Measurements from ENCODE around the gene SNX24.

SNX24 gene

GRCh38 chr5:122982376-122982775, 137.0 kb downstream of the SNX24 start:
- no peak for ATAC-seq (ENCODE audit: insufficient read depth, low read depth)
- Histone ChIP-seq H3K9me3 (ENCODE audit: insufficient read depth, low read length, severe bottlenecking) (no peaks in the 10 kb centered on the region), H3K27me3 (ENCODE audit: insufficient read depth, low read length, poor library complexity) (no peaks in the 10 kb centered on the region), H3K36me3 (ENCODE audit: insufficient read depth, low read length) (no peaks in the 10 kb centered on the region), H3K4me3 (ENCODE audit: low read depth in 1 of 2, low read length in 2 of 2) (no peak overlapping the region), H3K79me2 (ENCODE audit: insufficient read depth, low read length) (no peaks in the 10 kb centered on the region), H3K4me1 (ENCODE audit: insufficient read depth, low read length) (no peaks in the 10 kb centered on the region), H3K4me2 (ENCODE audit: insufficient read depth, low read length) (no peak overlapping the region), H3K27ac (ENCODE audit: low read length) (no peak overlapping the region), H3K9ac (ENCODE audit: low read depth, low read length) (no peak overlapping the region), H2AFZ (ENCODE audit: low read depth, low read length) (no peak overlapping the region), H4K20me1 (ENCODE audit: insufficient read depth, low read length) (no peaks in the 10 kb centered on the region)
- DNase-seq, result no peak
- TF ChIP-seq CTCF (IDR thresholded peaks at IDR 0.05; ENCODE audit: borderline replicate concordance, extremely low read depth, low read length, poor library complexity, severe bottlenecking) (no peak), EZH2 (IDR thresholded peaks at IDR 0.05; ENCODE audit: borderline replicate concordance, low read depth, low read length, severe bottlenecking) (no peak)

- Histone ChIP-seq H3K4me2 (ENCODE audit: insufficient read depth, low read length) (no peak overlapping the region), H3K27me3 (ENCODE audit: insufficient read depth, low read length, poor library complexity) (no peaks in the 10 kb centered on the region), H3K9me3 (ENCODE audit: insufficient read depth, low read length, severe bottlenecking) (no peaks in the 10 kb centered on the region), H3K79me2 (ENCODE audit: insufficient read depth, low read length) (no peaks in the 10 kb centered on the region), H3K4me1 (ENCODE audit: insufficient read depth, low read length) (no peaks in the 10 kb centered on the region), H4K20me1 (ENCODE audit: insufficient read depth, low read length) (no peaks in the 10 kb centered on the region), H3K9ac (ENCODE audit: low read depth, low read length) (no peak overlapping the region), H3K36me3 (ENCODE audit: insufficient read depth, low read length) (no peaks in the 10 kb centered on the region), H2AFZ (ENCODE audit: low read depth, low read length) (no peak overlapping the region), H3K4me3 (ENCODE audit: low read depth in 1 of 2, low read length in 2 of 2) (no peak overlapping the region), H3K27ac (ENCODE audit: low read length) (no peak overlapping the region)
- no peak for ATAC-seq (ENCODE audit: insufficient read depth, low read depth)
- TF ChIP-seq CTCF (IDR thresholded peaks at IDR 0.05; ENCODE audit: borderline replicate concordance, extremely low read depth, low read length, poor library complexity, severe bottlenecking) (no peak), EZH2 (IDR thresholded peaks at IDR 0.05; ENCODE audit: borderline replicate concordance, low read depth, low read length, severe bottlenecking) (no peak)
- DNase-seq, result no peak
Measured at GRCh38 chr5:122984425-122984824, 139.0 kb downstream of the SNX24 start.

- no peaks in the 10 kb centered on the region for H3K9me3 ChIP-seq (ENCODE audit: insufficient read depth, low read length, severe bottlenecking)
- H3K4me2 ChIP-seq (ENCODE audit: insufficient read depth, low read length), result no peak overlapping the region
- no peaks in the 10 kb centered on the region for H4K20me1 ChIP-seq (ENCODE audit: insufficient read depth, low read length)
- H3K9ac ChIP-seq (ENCODE audit: low read depth, low read length), result no peak overlapping the region
- DNase-seq (no peak), ATAC-seq (ENCODE audit: insufficient read depth, low read depth) (no peak)
- H3K4me1 ChIP-seq (ENCODE audit: insufficient read depth, low read length), result no peaks in the 10 kb centered on the region
- no peak overlapping the region for H2AFZ ChIP-seq (ENCODE audit: low read depth, low read length)
- H3K4me3 ChIP-seq (ENCODE audit: low read depth in 1 of 2, low read length in 2 of 2), result no peak overlapping the region
- H3K27me3 ChIP-seq (ENCODE audit: insufficient read depth, low read length, poor library complexity), result no peaks in the 10 kb centered on the region
- TF ChIP-seq EZH2 (IDR thresholded peaks at IDR 0.05; ENCODE audit: borderline replicate concordance, low read depth, low read length, severe bottlenecking) (no peak), CTCF (IDR thresholded peaks at IDR 0.05; ENCODE audit: borderline replicate concordance, extremely low read depth, low read length, poor library complexity, severe bottlenecking) (no peak)
- no peaks in the 10 kb centered on the region for H3K36me3 ChIP-seq (ENCODE audit: insufficient read depth, low read length)
- H3K79me2 ChIP-seq (ENCODE audit: insufficient read depth, low read length), result no peaks in the 10 kb centered on the region
- H3K27ac ChIP-seq (ENCODE audit: low read length), result no peak overlapping the region
Measured at GRCh38 chr5:122985006-122985700, 139.7 kb downstream of the SNX24 start.

All from DND-41 (cell line).